ENCODE measurements around the gene LIM2. TPM values are rescaled to one million over a fixed set of nuclear protein-coding genes. Genes with fewer than 3 reads are reported as not detected.

LIM2 gene
- not detected in 2 replicates for total RNA-seq

GRCh38 chr19:51387924-51388389 is at the start of gene LIM2:
Gene LIM2, minus strand, starts transcription at chr19:51387974. Its CDS starts 531 bp downstream, at chr19:51387443.

GRCh38 chr19:51417107-51417809 is 29.5 kb upstream of the LIM2 start, which contains the start of gene SIGLEC10:
Gene SIGLEC10, minus strand, starts transcription at chr19:51417642. Its CDS starts 61 bp downstream, at chr19:51417581.

GRCh38 chr19:51372649-51373504 is 14.9 kb downstream of the LIM2 start, which contains the start of gene NKG7:
Gene NKG7, minus strand, starts transcription at chr19:51372654. Its CDS starts 119 bp downstream, at chr19:51372535.

GRCh38 chr19:51368366-51369282 is 19.1 kb downstream of the LIM2 start, which contains the start of gene CLDND2:
Gene CLDND2, minus strand, starts transcription at chr19:51369003. Its CDS starts 426 bp downstream, at chr19:51368577.

GRCh38 chr19:51365965-51366388 is 21.8 kb downstream of the LIM2 start, which contains the start of gene ETFB:
Gene ETFB, minus strand, starts transcription at chr19:51366388. Its CDS starts 62 bp downstream, at chr19:51366326.

GRCh38 chr19:51341976-51342580 is 45.7 kb downstream of the LIM2 start, which contains the start of gene VSIG10L:
Gene VSIG10L, minus strand, starts transcription at chr19:51342139. Its CDS starts 15 bp downstream, at chr19:51342124.

Other genes starting within 250 kb of the LIM2 start
- not detected in 2 replicates for gene SIGLEC7, start 245.7 kb downstream of the LIM2 start, total RNA-seq
- not detected in 2 replicates for gene CD33, start 162.9 kb downstream of the LIM2 start, total RNA-seq
- gene SIGLECL1, start 136.9 kb downstream of the LIM2 start, total RNA-seq, result not detected in 2 replicates
- gene IGLON5, start 76.3 kb downstream of the LIM2 start, total RNA-seq, result under 0.01 TPM in 1 of 2 replicates, not detected in the other
- gene VSIG10L, start 45.8 kb downstream of the LIM2 start, total RNA-seq, result 0.52 and 0.97 TPM in 2 replicates
- 84.9 and 86.9 TPM in 2 replicates for gene ETFB, start 21.6 kb downstream of the LIM2 start, total RNA-seq
- not detected in 2 replicates for gene CLDND2, start 19.0 kb downstream of the LIM2 start, total RNA-seq
- gene NKG7, start 15.3 kb downstream of the LIM2 start, total RNA-seq, result not detected in 2 replicates
- gene C19orf84, start 2.6 kb upstream of the LIM2 start, total RNA-seq, result not detected in 2 replicates
- gene SIGLEC10, start 29.7 kb upstream of the LIM2 start, total RNA-seq, result not detected in 2 replicates
- not detected in 2 replicates for gene SIGLEC8, start 70.5 kb upstream of the LIM2 start, total RNA-seq
- not detected in 2 replicates for gene CEACAM18, start 90.6 kb upstream of the LIM2 start, total RNA-seq
- not detected in 2 replicates for gene SIGLEC12, start 113.8 kb upstream of the LIM2 start, total RNA-seq
- gene SIGLEC6, start 143.7 kb upstream of the LIM2 start, total RNA-seq, result not detected in 2 replicates
- gene ZNF175, start 183.3 kb upstream of the LIM2 start, total RNA-seq, result 12.2 and 16.4 TPM in 2 replicates
- gene SIGLEC5, start 242.4 kb upstream of the LIM2 start, total RNA-seq, result not detected in 2 replicates